HepG2 (cell line): ENCODE measurements around the gene STK40. TPM values are rescaled to one million over a fixed set of nuclear protein-coding genes. Genes with fewer than 3 reads are reported as not detected.
A peak's percentile ranks its signal among the peaks of the same experiment; 100 is the strongest.

Experiments
- ATAC-seq: fragments of 200-7000 bp; cut with Tn5 transposase; 3 replicates; pipeline ENCODE4 v1.9.1; 2020; ENCODE audit warnings: mild to moderate bottlenecking, moderate library complexity
- BruUV-seq: library from RNA; stranded (reverse); fragments of 400-500 nt; replicated peaks from 2 replicates; lab custom pipeline; 2021; lab: Mats Ljungman, UMichigan
- CTCF ChIA-PET: fragments of 300-600 bp; formaldehyde crosslinking; extraction: SDS; loops from one replicate; lab custom pipeline; 2021; ENCODE audit warnings: low total read pairs, inconsistent platforms, low intra/inter-chr PET ratio; lab: Yijun Ruan, JAX
- POLR2A ChIA-PET: fragments of 350-600 bp; sonication (Branson Sonifier 250); formaldehyde crosslinking; loops from one replicate; lab custom pipeline; 2020; ENCODE audit warnings: antibody characterized with exemption, inconsistent platforms; lab: Yijun Ruan, JAX
- DNase-seq: peaks from one replicate; pipeline ENCODE4 v3.0.0-alpha.2; 2015; ENCODE audit warnings: low spot score
- FAIRE-seq: peaks from 3 replicates; lab custom pipeline; 2011; peaks lifted over from hg19 to GRCh38; lab: Jason Lieb, UNC
- H2AFZ ChIP-seq: one replicate; pipeline ENCODE4 v1.6.1; 2011; ENCODE audit warnings: low read length, inconsistent platforms
- H3K27ac ChIP-seq: fragments of 300-600 bp; 3 replicates; pipeline ENCODE4 v1.8.0; 2011; ENCODE audit warnings: mixed run types, mild to moderate bottlenecking, mixed read lengths, low read length, inconsistent platforms; ENCODE audit not compliant: insufficient read depth; ENCODE audit errors: extremely low read length
- H3K27me3 ChIP-seq, 2 experiments: fragments of 200-600 bp in 1 of 2; 2 replicates in 1 of 2; 3 replicates in 1 of 2; pipeline versions ENCODE4 v1.6.0 to v1.8.0; 2011; ENCODE audit warnings: low read length in 2 of 2, mild to moderate bottlenecking in 2 of 2, moderate library complexity in 2 of 2, inconsistent platforms in 1 of 2; ENCODE audit not compliant: insufficient read depth in 2 of 2, control insufficient read depth in 1 of 2
- H3K36me3 ChIP-seq, 2 experiments: fragments of 200-600 bp in 1 of 2; replicated peaks in 1 of 2; 2 replicates in 1 of 2; 3 replicates in 1 of 2; pipeline versions ENCODE4 v1.5.1 to v1.8.0; 2011; ENCODE audit warnings: low read length in 2 of 2, inconsistent platforms in 1 of 2; ENCODE audit not compliant: insufficient read depth in 2 of 2, control insufficient read depth in 1 of 2
- H3K4me1 ChIP-seq: 2 replicates; pipeline ENCODE4 v1.5.1; 2012; ENCODE audit warnings: low read length, inconsistent platforms; ENCODE audit not compliant: insufficient read depth
- H3K4me2 ChIP-seq: 2 replicates; pipeline ENCODE4 v1.6.0; 2011; ENCODE audit warnings: low read depth, low read length, inconsistent platforms
- H3K4me3 ChIP-seq, 3 experiments: fragments of 200-600 bp in 1 of 3; sonication (generic), shearing (Covaris generic) in 1 of 3; replicated peaks in 1 of 3; 2 replicates each; pipeline ENCODE4 v1.5.1; 2011 to 2016; ENCODE audit warnings: low read length in 3 of 3, inconsistent platforms in 2 of 3, low read depth in 2 of 3, mild to moderate bottlenecking in 2 of 3, control low read depth in 1 of 3, mixed read lengths in 1 of 3; ENCODE audit not compliant: insufficient read depth in 1 of 3
- H3K79me2 ChIP-seq: one replicate; pipeline ENCODE4 v1.6.1; 2011; ENCODE audit warnings: low read length, inconsistent platforms; ENCODE audit not compliant: insufficient read depth
- H3K9ac ChIP-seq: 2 replicates; pipeline ENCODE4 v1.6.0; 2011; ENCODE audit warnings: mild to moderate bottlenecking, low read depth, low read length, inconsistent platforms; ENCODE audit not compliant: insufficient read depth
- H3K9me3 ChIP-seq: 2 replicates; pipeline ENCODE4 v1.5.1; 2012; ENCODE audit warnings: mild to moderate bottlenecking, low read length
- H4K20me1 ChIP-seq: 2 replicates; pipeline ENCODE4 v1.6.0; 2011; ENCODE audit warnings: inconsistent platforms, mild to moderate bottlenecking, low read length, moderate library complexity; ENCODE audit not compliant: insufficient read depth
- AGO2 ChIP-seq: fragments of 200-400 bp; formaldehyde crosslinking; optimal IDR thresholded peaks from 2 replicates; pipeline ENCODE3; 2017; ENCODE audit warnings: mild to moderate bottlenecking, low read depth, low read length, moderate library complexity
- ESRRA ChIP-seq: sonication (generic); formaldehyde crosslinking; IDR thresholded peaks from 2 replicates; pipeline ENCODE4 v1.5.1; 2020; ENCODE audit warnings: mild to moderate bottlenecking, low read depth, missing genetic modification reagents
- GABPA ChIP-seq, 2 experiments: IDR thresholded peaks; 2 replicates each; pipeline ENCODE4 v1.6.1; 2011 to 2016; ENCODE audit warnings: low read depth in 2 of 2, low read length in 1 of 2, missing biosample characterization in 1 of 2, missing genetic modification characterization in 1 of 2
- KLF16 ChIP-seq, 2 experiments: sonication (generic) in 1 of 2; formaldehyde crosslinking in 1 of 2; IDR thresholded peaks; 2 replicates each; pipeline versions ENCODE4 v1.6.1 to v1.8.0; 2016 to 2023; ENCODE audit warnings: missing genetic modification reagents in 2 of 2, missing compliant biosample characterization in 1 of 2
- NR2F6 ChIP-seq, 2 experiments: IDR thresholded peaks; 2 replicates each; pipeline ENCODE4 v1.6.1; 2016; ENCODE audit warnings: antibody characterized with exemption in 1 of 2, mild to moderate bottlenecking in 1 of 2
- RFX1 ChIP-seq: fragments of 450-650 bp; IDR thresholded peaks from 2 replicates; pipeline ENCODE4 v1.6.1; 2017
- XRCC5 ChIP-seq: fragments of 200-400 bp; formaldehyde crosslinking; optimal IDR thresholded peaks from 2 replicates; pipeline ENCODE3; 2017; ENCODE audit warnings: mild to moderate bottlenecking, low read length
- ZNF180 ChIP-seq: sonication (generic); formaldehyde crosslinking; IDR thresholded peaks from 2 replicates; pipeline ENCODE4 v1.4.0; 2020; ENCODE audit warnings: low read depth, missing genetic modification reagents, borderline replicate concordance
- ZNF556 ChIP-seq: sonication (generic); formaldehyde crosslinking; IDR thresholded peaks from 2 replicates; pipeline ENCODE4 v1.4.0; 2020; ENCODE audit warnings: mild to moderate bottlenecking, missing genetic modification reagents, borderline replicate concordance
- WGBS: methylation state at CpG from one replicate; pipeline ENCODE4 v1.1.6; 2017; ENCODE audit warnings: low lambda C conversion rate; 5-methylcytosine and 5-hydroxymethylcytosine counted together
- in situ Hi-C: cut with HindIII; loops from 2 replicates; pipeline ENCODE4 v1.10.0; 2017; ENCODE audit warnings: low pct_unique_long_range_greater_than_20kb; ENCODE audit not compliant: extremely low pct_ligation_motif_present
- intact Hi-C: fragments of 100-400 bp; cut with micrococcal nuclease; formaldehyde crosslinking; loops from one replicate; pipeline ENCODE4 v1.10.0; 2022; ENCODE audit not compliant: unreplicated experiment
- polyA plus RNA-seq, 8 experiments: library from polyadenylated mRNA; depleted of rRNA in 3 of 8; stranded (reverse) in 7 of 8; unstranded in 1 of 8; fragments of >200 nt; fragmentation: Illumina TruSeq in 4 of 8; extraction: Trizol in 4 of 8; gene quantifications; 2 replicates each; pipeline versions ENCODE4 v1.2.1 to v1.2.3, GENCODE V29; 2011 to 2016; ENCODE audit warnings: low read depth in 4 of 8, missing spikeins in 1 of 8, mixed read lengths in 1 of 8; ENCODE audit not compliant: insufficient read depth in 1 of 8
- total RNA-seq, 5 experiments: library from RNA; depleted of rRNA; stranded (reverse); fragments of >200 nt; fragmentation: Illumina TruSeq; extraction: Trizol; gene quantifications; 2 replicates each; pipeline ENCODE4 v1.2.3, GENCODE V29; 2016; ENCODE audit warnings: low read depth in 1 of 5
- TF ChIP-seq, protein P1 (sequence below): sonication (generic); formaldehyde crosslinking; IDR thresholded peaks from 2 replicates; pipeline ENCODE4 v1.8.0; 2022; ENCODE audit warnings: missing genetic modification reagents, low read depth, mild to moderate bottlenecking, borderline replicate concordance

STK40 gene
- total and polyA plus RNA-seq, 2 of the 13 experiments (the other 11 are each of a cell fraction or from before 2014, with no cell fraction given) = 33.8 to 35.1 TPM

DNA sequence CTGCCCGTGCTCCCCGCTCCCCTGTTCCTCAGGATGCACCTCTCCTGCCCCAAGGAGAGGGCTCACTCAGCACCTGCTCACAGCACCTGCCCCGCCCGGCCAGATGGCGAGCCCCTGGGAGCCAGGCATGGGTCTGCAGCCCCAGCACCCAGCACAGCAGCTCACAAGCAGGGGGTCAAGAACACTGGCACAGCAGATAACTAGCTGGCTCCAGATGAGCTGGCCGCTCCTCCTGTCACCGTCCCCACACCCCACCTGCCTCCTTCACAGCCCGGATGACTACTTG lies 41.4 kb downstream of the STK40 start:
- Histone ChIP-seq H3K27ac (no peak overlapping the region), H2AFZ (no peak overlapping the region), H3K27me3 (no peaks in the 10 kb centered on the region), H3K36me3 (peaks cover 37 to 71% of the 10 kb centered on the region in 2 experiments), H3K4me3 (no peak overlapping the region), H3K4me1 (0 out of 2 replicates have a peak, but pooled peaks cover 15% of the 10 kb centered on the region), H3K4me2 (no peak overlapping the region)
- in situ Hi-C loops = loop anchor here (5.0 kb wide), 1 partner anchor 78 kb away; no protein-coding TSS in a partner anchor
- CTCF ChIA-PET = no interaction called here
- WGBS = 89% methylated on average over 6 of the region's 8 CpGs
- FAIRE-seq (no peak), ATAC-seq (no peak)
- BruUV-seq = no TSS peak
- peak; percentile 59 for TF ChIP-seq AGO2
- TF ChIP-seq, protein P1, sequence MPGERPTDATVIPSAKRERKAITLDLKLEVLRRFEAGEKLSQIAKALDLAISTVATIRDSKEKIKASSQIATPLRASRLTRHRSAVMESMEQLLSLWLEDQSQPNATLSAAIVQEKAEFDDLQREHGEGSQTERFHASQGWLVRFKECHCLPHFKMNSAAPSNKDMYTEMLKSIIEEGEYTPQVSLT (CRISPR knock-in tag) = no peak
- TF ChIP-seq, all 625 proteins: peak for 1
- no peak for DNase-seq
- Histone ChIP-seq H3K9me3 (no peaks in the 10 kb centered on the region), H3K9ac (no peak overlapping the region), H3K79me2 (no peaks in the 10 kb centered on the region), H4K20me1 (no peaks in the 10 kb centered on the region)
- intact Hi-C loops = no loop called here
- POLR2A ChIA-PET = no interaction called here

DNA sequence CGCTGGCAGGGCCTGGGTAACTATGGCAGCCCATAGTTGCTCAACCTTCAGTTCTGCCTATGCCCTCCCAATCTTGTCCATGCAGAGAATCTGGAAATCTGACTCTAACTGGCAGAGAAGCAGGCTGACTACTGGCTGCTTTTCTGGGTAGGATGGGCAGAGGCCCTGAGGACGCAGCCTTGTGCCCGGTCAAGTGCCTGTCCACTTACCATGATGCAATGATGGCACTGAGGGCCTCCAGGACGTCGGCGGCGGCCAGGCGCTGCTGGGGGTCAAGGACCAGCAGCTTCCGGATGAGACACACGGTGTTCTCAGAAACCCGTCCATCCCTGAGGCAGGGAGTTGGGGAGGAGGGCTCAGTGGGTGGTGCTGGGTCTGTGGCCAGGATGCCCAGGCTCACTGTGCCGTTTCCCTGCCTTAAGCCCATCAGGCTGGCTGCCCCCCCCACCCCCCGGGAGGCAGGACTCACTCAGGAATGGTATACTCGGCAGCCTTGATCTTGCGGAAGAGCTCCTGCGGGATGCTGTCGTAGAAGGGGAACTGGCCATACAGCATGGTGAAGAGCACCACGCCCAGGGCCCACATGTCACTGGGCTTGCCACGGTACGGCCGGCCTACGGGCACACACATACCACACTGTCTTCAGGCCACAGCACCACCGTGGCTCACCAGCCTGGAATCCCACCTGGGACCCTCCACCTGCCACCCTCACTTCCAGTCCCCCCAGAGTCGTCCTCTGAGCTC lies 41.9 kb downstream of the STK40 start:
- TF ChIP-seq ESRRA (CRISPR knock-in tag) = no peak
- no peak for TF ChIP-seq KLF16 (CRISPR knock-in tag; IDR thresholded peaks at IDR 0.05)
- no peak for TF ChIP-seq ZNF556 (CRISPR knock-in tag)
- TF ChIP-seq XRCC5 = no peak
- no peak for TF ChIP-seq ZNF180 (CRISPR knock-in tag)
- TF ChIP-seq RFX1 = no peak
- no peak for TF ChIP-seq NR2F6 (IDR thresholded peaks at IDR 0.05)
- TF ChIP-seq NR2F6 (CRISPR knock-in tag; IDR thresholded peaks at IDR 0.05) = no peak
- TF ChIP-seq GABPA (IDR thresholded peaks at IDR 0.05; ENCODE audit: low read depth, low read length) = no peak
- no peak for TF ChIP-seq GABPA (CRISPR knock-in tag; IDR thresholded peaks at IDR 0.05; ENCODE audit: low read depth)
- 0 out of 2 replicates have a peak, but pooled peaks cover 12% of the 10 kb centered on the region for H3K4me1 ChIP-seq
- no peak overlapping the region for H3K4me3 ChIP-seq
- no peak overlapping the region for H3K27ac ChIP-seq
- no peak for FAIRE-seq
- H3K9ac ChIP-seq = no peak overlapping the region
- POLR2A ChIA-PET = interaction anchor here (1.5 kb wide), 1 partner anchor 195 kb away, joined by 5 read pairs; the partner anchor contains the start of gene TRAPPC3
- H3K36me3 ChIP-seq = peaks cover 34 to 66% of the 10 kb centered on the region in 2 experiments
- no peak overlapping the region for H3K4me2 ChIP-seq
- H4K20me1 ChIP-seq = no peaks in the 10 kb centered on the region
- intact Hi-C loops = loop anchor here (2.0 kb wide), 1 partner anchor 77 kb away; no protein-coding TSS in a partner anchor
- CTCF ChIA-PET = interaction anchor here (3.1 kb wide), 1 partner anchor 77 kb away, joined by 24 read pairs; no protein-coding TSS in a partner anchor
- H3K27me3 ChIP-seq = no peaks in the 10 kb centered on the region
- no peaks in the 10 kb centered on the region for H3K9me3 ChIP-seq
- no peaks in the 10 kb centered on the region for H3K79me2 ChIP-seq
- no peak overlapping the region for H2AFZ ChIP-seq
- no peak for ATAC-seq
- DNase-seq = no peak
- in situ Hi-C loops = loop anchor here (5.0 kb wide), 1 partner anchor 78 kb away; no protein-coding TSS in a partner anchor
- no TSS peak for BruUV-seq
- 98% methylated on average over 11 of the region's 24 CpGs for WGBS
